Smooth muscle cell (in vitro differentiated cells): Measurements from ENCODE around the gene ERMARD. TPM values are rescaled to one million over a fixed set of nuclear protein-coding genes. Genes with fewer than 3 reads are reported as not detected.

Experiments
- DNase-seq: peaks from one replicate; lab custom pipeline; 2025; ENCODE audit not compliant: unreplicated experiment; lab: John Stamatoyannopoulos, UW
- H2AFZ ChIP-seq: fragments of 200-600 bp; sonication (generic); 2 replicates; pipeline ENCODE4 v1.6.0; 2016; ENCODE audit warnings: antibody characterized with exemption, low read depth, mild to moderate bottlenecking
- H3F3A ChIP-seq: fragments of 200-600 bp; sonication (generic); 2 replicates; pipeline ENCODE4 v1.6.0; 2017; ENCODE audit warnings: antibody characterized with exemption, low read depth
- H3K27ac ChIP-seq: fragments of 200-600 bp; sonication (generic); 2 replicates; pipeline ENCODE4 v1.5.1; 2016; ENCODE audit warnings: low read depth, mild to moderate bottlenecking
- H3K27me3 ChIP-seq: fragments of 200-600 bp; sonication (generic); 2 replicates; pipeline ENCODE4 v1.6.1; 2016; ENCODE audit warnings: low read depth, mild to moderate bottlenecking
- H3K36me3 ChIP-seq: fragments of 200-600 bp; sonication (generic); 2 replicates; pipeline ENCODE4 v1.5.1; 2016; ENCODE audit warnings: low read depth
- H3K4me1 ChIP-seq: fragments of 200-600 bp; sonication (generic); 2 replicates; pipeline ENCODE4 v1.5.1; 2016; ENCODE audit warnings: low read depth
- H3K4me2 ChIP-seq: fragments of 200-600 bp; sonication (generic); 2 replicates; pipeline ENCODE4 v1.6.0; 2016; ENCODE audit warnings: mild to moderate bottlenecking
- H3K4me3 ChIP-seq: fragments of 200-600 bp; sonication (generic); 2 replicates; pipeline ENCODE4 v1.5.1; 2016; ENCODE audit warnings: mild to moderate bottlenecking
- H3K79me2 ChIP-seq: fragments of 200-600 bp; sonication (generic); 2 replicates; pipeline ENCODE4 v1.6.0; 2016; ENCODE audit warnings: low read depth, mild to moderate bottlenecking
- H3K9ac ChIP-seq: fragments of 200-600 bp; sonication (generic); 2 replicates; pipeline ENCODE4 v1.6.0; 2016; ENCODE audit warnings: low read depth
- H3K9me3 ChIP-seq: fragments of 200-600 bp; sonication (generic); replicated peaks from 2 replicates; pipeline ENCODE4 v1.5.1; 2016; ENCODE audit warnings: low read depth
- H4K20me1 ChIP-seq: fragments of 200-600 bp; sonication (generic); 2 replicates; pipeline ENCODE4 v1.6.0; 2016; ENCODE audit warnings: low read depth
- CTCF ChIP-seq: fragments of 200-600 bp; sonication (generic); IDR thresholded peaks from 2 replicates; pipeline ENCODE4 v1.5.1; 2017; ENCODE audit warnings: borderline replicate concordance, mild to moderate bottlenecking, antibody characterized with exemption; ENCODE audit not compliant: insufficient read depth, poor library complexity, severe bottlenecking
- WGBS: methylation state at CpG from one replicate; pipeline ENCODE4 v1.1.7; 2016; ENCODE audit warnings: low lambda C conversion rate; 5-methylcytosine and 5-hydroxymethylcytosine counted together
- polyA plus RNA-seq: library from polyadenylated mRNA; unstranded; fragments of >200 nt; fragmentation: Nextera tagmentation; extraction: Ambion mirVana; gene quantifications from 2 replicates; pipeline ENCODE4 v1.2.1, GENCODE V29; 2016
- total RNA-seq: library from RNA; depleted of rRNA; stranded (reverse); fragments of >200 nt; gene quantifications from 2 replicates; pipeline ENCODE4 v1.2.3, GENCODE V29; 2014

The ERMARD gene
- total and polyA plus RNA-seq, 2 experiments from 2014 or later, result 23.2 to 55.9 TPM

DNA sequence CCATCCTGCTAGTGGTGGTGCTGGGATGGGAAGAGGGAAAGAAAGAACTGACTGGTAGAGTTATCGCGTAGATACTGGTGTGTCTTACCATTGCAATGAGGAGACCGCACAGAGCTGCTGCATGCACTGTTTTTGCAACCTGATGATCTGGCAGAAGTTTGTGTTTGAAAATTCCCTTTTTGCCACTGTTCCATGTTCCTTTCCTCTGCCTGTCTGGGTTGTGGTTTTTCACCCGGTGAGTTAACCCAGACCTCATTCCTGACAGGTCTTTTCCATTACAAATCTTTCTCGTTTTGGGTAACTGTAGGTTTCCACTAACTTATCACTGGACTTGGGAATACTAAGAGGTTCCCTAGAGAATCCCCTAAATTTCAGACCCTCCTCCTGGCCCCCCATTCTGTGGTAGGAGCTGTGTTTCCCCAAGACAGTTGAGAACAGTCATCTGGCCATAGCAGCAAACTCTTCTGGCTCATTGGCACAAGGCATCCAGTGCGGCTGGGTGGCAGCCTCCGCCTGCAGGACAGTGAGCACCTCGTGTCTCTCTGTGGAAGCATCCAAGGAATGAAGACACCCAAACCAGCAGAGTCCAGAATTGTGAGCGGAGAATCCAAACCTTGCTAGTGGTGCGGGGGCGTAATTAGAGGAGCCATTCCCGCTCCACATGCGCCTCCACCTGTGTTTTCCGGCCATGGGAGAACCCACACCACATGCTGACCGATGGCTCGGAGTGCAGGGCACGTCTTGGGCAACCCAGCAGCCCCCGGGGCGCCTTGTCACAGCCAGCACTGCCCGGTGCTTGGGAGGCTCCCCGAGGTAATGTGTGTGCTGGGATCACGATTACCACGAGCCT, 32.8 kb downstream of the ERMARD start:
- H2AFZ ChIP-seq, result no peak overlapping the region
- no peaks in the 10 kb centered on the region for H3K9me3 ChIP-seq
- no peaks in the 10 kb centered on the region for H4K20me1 ChIP-seq
- H3K36me3 ChIP-seq, result no peaks in the 10 kb centered on the region
- no peak overlapping the region for H3K9ac ChIP-seq
- no peak overlapping the region for H3K4me3 ChIP-seq
- WGBS, result 83% methylated on average over 23 of the region's 23 CpGs
- no peak for TF ChIP-seq CTCF
- H3K27ac ChIP-seq, result no peak overlapping the region
- no peaks in the 10 kb centered on the region for H3K79me2 ChIP-seq
- H3K4me1 ChIP-seq, result no peaks in the 10 kb centered on the region
- H3K27me3 ChIP-seq, result no peaks in the 10 kb centered on the region
- no peak for DNase-seq
- no peaks in the 10 kb centered on the region for H3F3A ChIP-seq
- H3K4me2 ChIP-seq, result no peak overlapping the region

- Histone ChIP-seq H2AFZ (no peak overlapping the region), H3K36me3 (no peaks in the 10 kb centered on the region), H3K27me3 (no peaks in the 10 kb centered on the region), H3K4me3 (no peak overlapping the region), H3K27ac (no peak overlapping the region), H3K4me1 (peaks cover 3% of the 10 kb centered on the region), H3F3A (no peaks in the 10 kb centered on the region), H3K4me2 (no peak overlapping the region), H4K20me1 (no peaks in the 10 kb centered on the region), H3K9ac (no peak overlapping the region), H3K9me3 (no peaks in the 10 kb centered on the region), H3K79me2 (no peaks in the 10 kb centered on the region)
- no peak for TF ChIP-seq CTCF
- DNase-seq, result no peak
- WGBS, result 94% methylated on average over 12 of the region's 12 CpGs
Measured at GRCh38 chr6:169784821-169785340, 33.5 kb downstream of the ERMARD start.

DNA sequence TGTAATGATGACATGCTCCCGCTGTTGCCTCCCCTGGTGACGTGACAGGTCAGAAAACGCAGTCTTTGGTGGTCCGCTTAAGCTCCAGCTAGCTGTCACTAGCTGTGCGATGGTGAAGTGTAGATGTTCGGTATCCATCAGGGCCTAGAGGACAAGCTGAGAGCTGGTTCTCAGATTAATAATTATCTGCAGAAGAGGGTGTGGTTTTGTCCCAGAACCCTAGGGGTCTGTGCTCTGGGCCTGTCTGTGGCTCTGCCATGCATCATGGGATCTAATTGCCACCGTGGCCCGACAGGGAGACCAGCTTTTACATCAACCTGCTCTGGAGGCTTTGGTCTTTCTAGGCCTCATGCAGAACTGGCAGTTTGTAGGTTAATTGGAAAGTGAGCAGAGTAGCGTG, 34.1 kb downstream of the ERMARD start:
- H3K4me1 ChIP-seq, result peaks cover 4% of the 10 kb centered on the region
- no peak for TF ChIP-seq CTCF
- H3K9ac ChIP-seq, result no peak overlapping the region
- no peaks in the 10 kb centered on the region for H3F3A ChIP-seq
- no peak overlapping the region for H2AFZ ChIP-seq
- WGBS, result 93% methylated on average over 9 of the region's 9 CpGs
- no peak overlapping the region for H3K4me2 ChIP-seq
- DNase-seq, result no peak
- no peak overlapping the region for H3K27ac ChIP-seq
- H4K20me1 ChIP-seq, result no peaks in the 10 kb centered on the region
- H3K79me2 ChIP-seq, result no peaks in the 10 kb centered on the region
- H3K27me3 ChIP-seq, result no peaks in the 10 kb centered on the region
- no peaks in the 10 kb centered on the region for H3K9me3 ChIP-seq
- H3K4me3 ChIP-seq, result no peak overlapping the region
- no peaks in the 10 kb centered on the region for H3K36me3 ChIP-seq
